ENCODE data around the gene SIPA1L2.

The SIPA1L2 gene

GRCh38 chr1:232587141-232588008 lies 42.6 kb downstream of the SIPA1L2 start:
- no peak for DNase-seq

- no peak for DNase-seq
Observed at GRCh38 chr1:232586679-232587078, 43.3 kb downstream of the SIPA1L2 start.

GRCh38 chr1:232585486-232585885 lies 44.4 kb downstream of the SIPA1L2 start:
- no peak for DNase-seq

- no peak for DNase-seq
Observed at GRCh38 chr1:232581932-232582331, 48.0 kb downstream of the SIPA1L2 start.

Data from stimulated activated CD4-positive, alpha-beta T cell treated with anti-CD3 and anti-CD28 coated beads, Interleukin-2, amount 100 ng/mL, for 48 hours (primary cell).